ENCODE data around the gene ARHGAP24.

DNA sequence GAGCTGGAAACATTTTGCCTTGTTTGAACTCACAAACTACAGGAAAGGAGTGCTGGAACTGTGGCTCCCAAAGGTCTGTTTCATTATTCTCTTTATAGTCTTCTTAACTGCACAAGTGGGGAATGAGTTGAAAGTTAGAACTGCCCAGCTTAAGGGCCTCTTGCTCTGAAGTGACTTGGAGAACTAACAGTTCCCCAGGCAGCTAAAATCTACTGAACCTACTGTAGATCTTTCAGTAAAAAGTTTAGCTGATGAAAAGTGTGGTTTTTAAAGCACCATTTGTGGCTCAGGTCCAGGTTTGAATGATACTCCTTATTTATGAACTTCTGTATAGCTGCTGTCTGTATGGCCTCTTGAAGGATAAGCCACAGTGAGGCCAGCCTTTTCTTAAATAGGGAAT lies 531.1 kb downstream of the ARHGAP24 start:
- TF ChIP-seq, protein P1, sequence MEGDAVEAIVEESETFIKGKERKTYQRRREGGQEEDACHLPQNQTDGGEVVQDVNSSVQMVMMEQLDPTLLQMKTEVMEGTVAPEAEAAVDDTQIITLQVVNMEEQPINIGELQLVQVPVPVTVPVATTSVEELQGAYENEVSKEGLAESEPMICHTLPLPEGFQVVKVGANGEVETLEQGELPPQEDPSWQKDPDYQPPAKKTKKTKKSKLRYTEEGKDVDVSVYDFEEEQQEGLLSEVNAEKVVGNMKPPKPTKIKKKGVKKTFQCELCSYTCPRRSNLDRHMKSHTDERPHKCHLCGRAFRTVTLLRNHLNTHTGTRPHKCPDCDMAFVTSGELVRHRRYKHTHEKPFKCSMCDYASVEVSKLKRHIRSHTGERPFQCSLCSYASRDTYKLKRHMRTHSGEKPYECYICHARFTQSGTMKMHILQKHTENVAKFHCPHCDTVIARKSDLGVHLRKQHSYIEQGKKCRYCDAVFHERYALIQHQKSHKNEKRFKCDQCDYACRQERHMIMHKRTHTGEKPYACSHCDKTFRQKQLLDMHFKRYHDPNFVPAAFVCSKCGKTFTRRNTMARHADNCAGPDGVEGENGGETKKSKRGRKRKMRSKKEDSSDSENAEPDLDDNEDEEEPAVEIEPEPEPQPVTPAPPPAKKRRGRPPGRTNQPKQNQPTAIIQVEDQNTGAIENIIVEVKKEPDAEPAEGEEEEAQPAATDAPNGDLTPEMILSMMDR (IDR thresholded peaks at IDR 0.05; ENCODE audit: extremely low read depth in 1 of 2, insufficient read depth in 1 of 2, low read depth in 1 of 2, low read length in 2 of 2), result no peak
- no peak for TF ChIP-seq FOS (IDR thresholded peaks at IDR 0.05; ENCODE audit: borderline replicate concordance, insufficient read depth, low read length)
- TF ChIP-seq, protein P2, sequence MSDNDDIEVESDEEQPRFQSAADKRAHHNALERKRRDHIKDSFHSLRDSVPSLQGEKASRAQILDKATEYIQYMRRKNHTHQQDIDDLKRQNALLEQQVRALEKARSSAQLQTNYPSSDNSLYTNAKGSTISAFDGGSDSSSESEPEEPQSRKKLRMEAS (IDR thresholded peaks at IDR 0.05; ENCODE audit: insufficient read depth, insufficient read length), result no peak

Measured in endothelial cell of umbilical vein (primary cell).